Neuronal stem cell (in vitro differentiated cells): ENCODE results near the gene C2orf76.

Source experiments
- DNase-seq: peaks from one replicate; pipeline ENCODE4 v3.0.0-alpha.2; 2013; ENCODE audit warnings: low spot score
- H2AFZ ChIP-seq: one replicate; pipeline ENCODE4 v1.6.1; 2013; ENCODE audit warnings: mild to moderate bottlenecking, low read length, inconsistent platforms
- H2AK5ac ChIP-seq: 2 replicates; pipeline ENCODE4 v1.6.1; 2013; ENCODE audit warnings: low read depth, mild to moderate bottlenecking, inconsistent platforms, low read length, moderate library complexity, mixed read lengths
- H2BK120ac ChIP-seq: 2 replicates; pipeline ENCODE4 v1.6.1; 2013; ENCODE audit warnings: low read depth, mild to moderate bottlenecking, inconsistent platforms, low read length, moderate library complexity, mixed read lengths
- H2BK12ac ChIP-seq: one replicate; pipeline ENCODE4 v1.6.1; 2013; ENCODE audit warnings: low read length, inconsistent platforms
- H2BK15ac ChIP-seq: 2 replicates; pipeline ENCODE4 v1.6.1; 2013; ENCODE audit warnings: mild to moderate bottlenecking, low read length, inconsistent platforms, mixed read lengths
- H2BK5ac ChIP-seq: one replicate; pipeline ENCODE4 v1.6.1; 2013; ENCODE audit warnings: inconsistent platforms, mild to moderate bottlenecking, low read length, moderate library complexity
- H3K14ac ChIP-seq: one replicate; pipeline ENCODE4 v1.6.1; 2013; ENCODE audit warnings: low read length, inconsistent platforms
- H3K18ac ChIP-seq: 2 replicates; pipeline ENCODE4 v1.6.1; 2013; ENCODE audit warnings: low read length, inconsistent platforms
- H3K23ac ChIP-seq: 2 replicates; pipeline ENCODE4 v1.6.1; 2013; ENCODE audit warnings: low read depth, mild to moderate bottlenecking, mixed read lengths, low read length, inconsistent platforms; ENCODE audit not compliant: poor library complexity
- H3K27ac ChIP-seq: replicated peaks from 3 replicates; pipeline ENCODE4 v1.5.1; 2013; ENCODE audit warnings: low read length, inconsistent platforms
- H3K27me3 ChIP-seq, 3 experiments: 2 replicates each; pipeline ENCODE4 v1.6.1; 2013; ENCODE audit warnings: low read length in 3 of 3, mild to moderate bottlenecking in 2 of 3, inconsistent platforms in 1 of 3, low read depth in 1 of 3, mixed read lengths in 1 of 3, moderate library complexity in 1 of 3; ENCODE audit not compliant: control insufficient read depth in 3 of 3, insufficient read depth in 3 of 3
- H3K36me3 ChIP-seq, 2 donors: replicated peaks in 1 of 2; 2 replicates each; pipeline ENCODE4 v1.6.1; 2013; ENCODE audit warnings: low read length in 2 of 2; ENCODE audit not compliant: control insufficient read depth in 2 of 2, insufficient read depth in 2 of 2
- H3K4ac ChIP-seq: 2 replicates; pipeline ENCODE4 v1.6.1; 2013; ENCODE audit warnings: inconsistent platforms, mild to moderate bottlenecking, low read length, moderate library complexity
- H3K4me1 ChIP-seq, 2 donors: 1 replicate in 1 of 2; 2 replicates in 1 of 2; pipeline ENCODE4 v1.6.1; 2013; ENCODE audit warnings: low read length in 2 of 2, low read depth in 1 of 2; ENCODE audit not compliant: control insufficient read depth in 2 of 2, insufficient read depth in 1 of 2
- H3K4me2 ChIP-seq: one replicate; pipeline ENCODE4 v1.6.1; 2013; ENCODE audit warnings: mild to moderate bottlenecking, low read length, inconsistent platforms; ENCODE audit not compliant: insufficient read depth, poor library complexity, severe bottlenecking
- H3K4me3 ChIP-seq, 2 donors: 2 replicates each; pipeline ENCODE4 v1.5.1; 2013; ENCODE audit warnings: low read length in 2 of 2, mild to moderate bottlenecking in 2 of 2, inconsistent platforms in 1 of 2, moderate library complexity in 1 of 2
- H3K79me1 ChIP-seq: one replicate; pipeline ENCODE4 v1.6.1; 2013; ENCODE audit warnings: low read depth, mild to moderate bottlenecking, inconsistent platforms, low read length, moderate library complexity
- H3K9ac ChIP-seq: one replicate; pipeline ENCODE4 v1.6.1; 2013; ENCODE audit warnings: mild to moderate bottlenecking, low read depth, low read length, inconsistent platforms; ENCODE audit not compliant: poor library complexity
- H3K9me3 ChIP-seq, 2 donors: replicated peaks in 1 of 2; 2 replicates each; pipeline versions ENCODE3 to v1.6.1; 2013; ENCODE audit warnings: low read length in 2 of 2, mild to moderate bottlenecking in 2 of 2, inconsistent platforms in 1 of 2, low read depth in 1 of 2, mixed read lengths in 1 of 2, moderate library complexity in 1 of 2; ENCODE audit not compliant: control insufficient read depth in 2 of 2, insufficient read depth in 1 of 2
- H4K8ac ChIP-seq: one replicate; pipeline ENCODE4 v1.6.1; 2013; ENCODE audit warnings: low read depth, mild to moderate bottlenecking, inconsistent platforms, low read length, moderate library complexity
- H4K91ac ChIP-seq: one replicate; pipeline ENCODE4 v1.6.1; 2013; ENCODE audit warnings: low read length, low read depth, mild to moderate bottlenecking, inconsistent platforms; ENCODE audit not compliant: poor library complexity
- WGBS, 2 donors: extraction: QIAGEN DNeasy Blood & Tissue Kit; methylation state at CpG; one replicate each; pipeline ENCODE4 v1.1.7; 2013; ENCODE audit warnings: missing lambda C conversion rate in 2 of 2, mixed read lengths in 1 of 2; ENCODE audit not compliant: insufficient read length in 2 of 2, insufficient replicate concordance in 1 of 2; ENCODE audit errors: extremely low coverage in 2 of 2; 5-methylcytosine and 5-hydroxymethylcytosine counted together

The C2orf76 gene

GRCh38 chr2:119253760-119254600 lies 112.7 kb downstream of the C2orf76 start:
- no peak overlapping the region for H4K91ac ChIP-seq
- peak overlapping the region; percentile 28 for H2AK5ac ChIP-seq
- DNase-seq, result no peak
- no peak overlapping the region for H3K27ac ChIP-seq
- H2BK12ac ChIP-seq, result no peak overlapping the region
- H2BK5ac ChIP-seq, result no peak overlapping the region
- no peaks in the 10 kb centered on the region for H3K79me1 ChIP-seq
- peak overlapping the region; percentile 6 for H2BK15ac ChIP-seq
- H2AFZ ChIP-seq, result no peak overlapping the region
- WGBS, 2 donors, result no CpG with 5 or more reads among the region's 14 CpGs
- no peak overlapping the region for H3K9ac ChIP-seq
- H3K23ac ChIP-seq, result no peak overlapping the region
- no peak overlapping the region for H3K14ac ChIP-seq
- H3K27me3 ChIP-seq, result peaks cover 0 to 39% (median 0%) of the 10 kb centered on the region in 3 experiments
- no peak overlapping the region for H2BK120ac ChIP-seq
- peaks cover 3 to 8% of the 10 kb centered on the region in 2 donors for H3K4me1 ChIP-seq
- no peak overlapping the region for H3K4ac ChIP-seq
- no peak overlapping the region for H3K18ac ChIP-seq
- no peaks in the 10 kb centered on the region for H3K9me3 ChIP-seq
- no peak overlapping the region for H4K8ac ChIP-seq
- no peak overlapping the region for H3K4me2 ChIP-seq
- no peaks in the 10 kb centered on the region for H3K36me3 ChIP-seq
- H3K4me3 ChIP-seq, result no peak overlapping the region

- Histone ChIP-seq H3K27me3 (peaks cover 0 to 45% (median 0%) of the 10 kb centered on the region in 3 experiments), H4K91ac (no peak overlapping the region), H3K23ac (no peak overlapping the region), H3K9me3 (no peaks in the 10 kb centered on the region), H3K27ac (no peak overlapping the region), H2AK5ac (no peak overlapping the region), H2BK12ac (no peak overlapping the region), H2AFZ (no peak overlapping the region), H4K8ac (no peak overlapping the region), H3K4ac (no peak overlapping the region), H3K4me3 (no peak overlapping the region), H2BK120ac (no peak overlapping the region), H3K18ac (no peak overlapping the region), H3K4me2 (no peak overlapping the region), H3K9ac (no peak overlapping the region), H3K14ac (no peak overlapping the region), H2BK15ac (no peak overlapping the region), H3K79me1 (no peaks in the 10 kb centered on the region), H3K4me1 (peaks cover 7 to 8% of the 10 kb centered on the region in 2 donors), H2BK5ac (no peak overlapping the region), H3K36me3 (no peaks in the 10 kb centered on the region)
- no peak for DNase-seq
- no CpG with 5 or more reads among the region's 2 CpGs for WGBS, 2 donors
These were observed 113.4 kb downstream of the C2orf76 start for GRCh38 chr2:119253114-119253702.
